HFFc6 (cell line): ENCODE results near the gene KRT35. TPM values are rescaled to one million over a fixed set of nuclear protein-coding genes. Genes with fewer than 3 reads are reported as not detected.

Experiments
- DNase-seq: peaks from one replicate; pipeline ENCODE4 v3.0.0-alpha.2; 2018
- H3K27ac Mint-ChIP-seq: 2 replicates; pipeline ENCODE4 v1.8.0; 2020; ENCODE audit warnings: mild to moderate bottlenecking, mixed read lengths
- H3K27me3 Mint-ChIP-seq: 2 replicates; pipeline ENCODE4 v1.8.0; 2021; ENCODE audit warnings: mild to moderate bottlenecking, moderate library complexity, mixed read lengths; ENCODE audit not compliant: insufficient read depth
- H3K36me3 Mint-ChIP-seq: 2 replicates; pipeline ENCODE4 v1.8.0; 2021; ENCODE audit warnings: low read depth, mixed read lengths
- H3K4me1 Mint-ChIP-seq: 2 replicates; pipeline ENCODE4 v1.8.0; 2020; ENCODE audit warnings: low read depth, mixed read lengths
- H3K4me3 Mint-ChIP-seq: 2 replicates; pipeline ENCODE4 v1.8.0; 2020; ENCODE audit warnings: mild to moderate bottlenecking, moderate library complexity, mixed read lengths
- H3K9me3 Mint-ChIP-seq: 2 replicates; pipeline ENCODE4 v1.8.0; 2020; ENCODE audit warnings: mild to moderate bottlenecking, mixed read lengths
- total RNA-seq, 6 experiments: library from RNA; stranded (reverse); fragmentation: NEBNext Ultra II Directional; extraction: Animal tissue kit (Norgen Biotek cat#: 25700); gene quantifications; 2 replicates in 1 of 6; 3 replicates in 5 of 6; pipeline ENCODE4 v1.2.3, GENCODE V29; 2021
- TF ChIP-seq, protein P1 (sequence below): fragments of 200-600 bp; sonication (generic); IDR thresholded peaks from 2 replicates; pipeline ENCODE4 v1.5.0; 2021; ENCODE audit warnings: antibody characterized with exemption, mild to moderate bottlenecking

Gene KRT35
- total RNA-seq, 6 experiments from 2014 or later, result not detected

DNA sequence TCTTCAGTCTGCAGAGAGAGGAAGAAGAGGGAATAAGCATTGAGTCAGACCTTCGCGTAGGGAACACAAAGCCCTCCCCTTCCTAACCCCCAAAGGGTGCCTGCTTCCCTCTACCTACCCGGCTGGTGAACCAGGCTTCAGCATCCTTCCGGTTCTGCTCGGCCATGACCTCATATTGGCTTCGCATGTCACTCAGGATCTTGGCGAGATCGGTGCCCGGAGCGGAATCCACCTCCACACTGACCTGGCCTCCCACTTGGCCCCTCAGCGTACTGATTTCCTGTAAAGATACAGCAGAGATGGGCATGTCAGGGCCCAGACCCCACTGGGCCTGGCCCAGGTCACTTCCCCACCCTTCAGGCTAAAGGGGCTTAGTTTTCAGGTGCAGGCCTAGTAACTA lies 43.3 kb upstream of the KRT35 start:
- peaks cover 2% of the 10 kb centered on the region; the same call in 1 of the 2 replicates for H3K27me3 Mint-ChIP-seq
- H3K4me1 Mint-ChIP-seq, result peaks cover 49% of the 10 kb centered on the region
- no peak overlapping the region for H3K27ac Mint-ChIP-seq
- TF ChIP-seq, protein P1, sequence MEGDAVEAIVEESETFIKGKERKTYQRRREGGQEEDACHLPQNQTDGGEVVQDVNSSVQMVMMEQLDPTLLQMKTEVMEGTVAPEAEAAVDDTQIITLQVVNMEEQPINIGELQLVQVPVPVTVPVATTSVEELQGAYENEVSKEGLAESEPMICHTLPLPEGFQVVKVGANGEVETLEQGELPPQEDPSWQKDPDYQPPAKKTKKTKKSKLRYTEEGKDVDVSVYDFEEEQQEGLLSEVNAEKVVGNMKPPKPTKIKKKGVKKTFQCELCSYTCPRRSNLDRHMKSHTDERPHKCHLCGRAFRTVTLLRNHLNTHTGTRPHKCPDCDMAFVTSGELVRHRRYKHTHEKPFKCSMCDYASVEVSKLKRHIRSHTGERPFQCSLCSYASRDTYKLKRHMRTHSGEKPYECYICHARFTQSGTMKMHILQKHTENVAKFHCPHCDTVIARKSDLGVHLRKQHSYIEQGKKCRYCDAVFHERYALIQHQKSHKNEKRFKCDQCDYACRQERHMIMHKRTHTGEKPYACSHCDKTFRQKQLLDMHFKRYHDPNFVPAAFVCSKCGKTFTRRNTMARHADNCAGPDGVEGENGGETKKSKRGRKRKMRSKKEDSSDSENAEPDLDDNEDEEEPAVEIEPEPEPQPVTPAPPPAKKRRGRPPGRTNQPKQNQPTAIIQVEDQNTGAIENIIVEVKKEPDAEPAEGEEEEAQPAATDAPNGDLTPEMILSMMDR, result no peak
- no peaks in the 10 kb centered on the region for H3K36me3 Mint-ChIP-seq
- DNase-seq, result no peak
- H3K4me3 Mint-ChIP-seq, result no peak overlapping the region
- no peaks in the 10 kb centered on the region for H3K9me3 Mint-ChIP-seq

DNA sequence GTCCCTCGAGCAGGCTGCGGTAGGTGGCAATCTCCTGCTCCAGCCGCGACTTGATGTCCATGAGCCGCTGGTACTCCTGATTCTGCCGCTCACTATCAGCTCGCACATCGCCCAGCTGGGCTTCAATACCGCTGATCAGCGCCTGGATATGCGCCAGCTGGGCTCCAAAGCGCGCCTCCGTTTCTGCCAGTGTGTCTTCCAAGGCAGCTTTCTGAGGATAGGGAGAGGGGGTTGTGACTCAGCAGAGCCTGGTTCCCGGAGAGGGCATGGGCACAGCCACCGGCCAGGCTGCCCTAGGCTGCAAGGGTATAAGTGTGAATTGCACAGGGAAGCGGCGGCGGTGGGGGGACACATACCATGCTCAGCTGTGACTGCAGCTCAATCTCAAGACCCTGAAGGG lies 42.8 kb upstream of the KRT35 start:
- H3K9me3 Mint-ChIP-seq, result no peaks in the 10 kb centered on the region
- peaks cover 49% of the 10 kb centered on the region for H3K4me1 Mint-ChIP-seq
- peak overlapping the region; percentile 14 for H3K27ac Mint-ChIP-seq

DNA sequence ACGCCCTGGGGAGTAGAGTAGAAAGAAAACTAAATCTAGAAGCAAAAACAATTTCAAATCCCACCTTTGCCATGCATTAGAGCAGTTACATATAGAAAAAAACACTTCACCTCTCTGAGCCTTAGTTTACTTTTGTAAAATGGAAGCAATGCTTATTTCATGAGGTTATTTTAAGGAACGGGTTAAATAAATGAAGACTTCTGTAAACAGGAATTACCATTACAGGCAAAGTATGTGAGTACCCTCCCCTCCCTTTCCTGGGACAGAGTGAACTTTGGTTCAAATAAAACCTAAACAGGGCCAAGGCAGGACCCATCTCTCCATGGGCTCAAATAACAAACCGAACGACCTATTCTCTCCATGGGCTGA lies 42.3 kb upstream of the KRT35 start:
- peak overlapping the region; percentile 14; the same call in 1 of the 2 replicates for H3K27ac Mint-ChIP-seq
- H3K27me3 Mint-ChIP-seq, result no peaks in the 10 kb centered on the region
- H3K4me1 Mint-ChIP-seq, result peaks cover 45% of the 10 kb centered on the region
- TF ChIP-seq, protein P1, result no peak
- H3K9me3 Mint-ChIP-seq, result no peaks in the 10 kb centered on the region
- DNase-seq, result no peak
- no peaks in the 10 kb centered on the region for H3K36me3 Mint-ChIP-seq
- H3K4me3 Mint-ChIP-seq, result no peak overlapping the region

More for the DNA sequence above, 42.8 kb upstream of the KRT35 start:
- TF ChIP-seq, protein P1, result no peak
- Mint-ChIP-seq H3K27me3 (peaks cover 2% of the 10 kb centered on the region; the same call in 1 of the 2 replicates), H3K4me3 (no peak overlapping the region), H3K36me3 (no peaks in the 10 kb centered on the region)
- no peak for DNase-seq

DNA sequence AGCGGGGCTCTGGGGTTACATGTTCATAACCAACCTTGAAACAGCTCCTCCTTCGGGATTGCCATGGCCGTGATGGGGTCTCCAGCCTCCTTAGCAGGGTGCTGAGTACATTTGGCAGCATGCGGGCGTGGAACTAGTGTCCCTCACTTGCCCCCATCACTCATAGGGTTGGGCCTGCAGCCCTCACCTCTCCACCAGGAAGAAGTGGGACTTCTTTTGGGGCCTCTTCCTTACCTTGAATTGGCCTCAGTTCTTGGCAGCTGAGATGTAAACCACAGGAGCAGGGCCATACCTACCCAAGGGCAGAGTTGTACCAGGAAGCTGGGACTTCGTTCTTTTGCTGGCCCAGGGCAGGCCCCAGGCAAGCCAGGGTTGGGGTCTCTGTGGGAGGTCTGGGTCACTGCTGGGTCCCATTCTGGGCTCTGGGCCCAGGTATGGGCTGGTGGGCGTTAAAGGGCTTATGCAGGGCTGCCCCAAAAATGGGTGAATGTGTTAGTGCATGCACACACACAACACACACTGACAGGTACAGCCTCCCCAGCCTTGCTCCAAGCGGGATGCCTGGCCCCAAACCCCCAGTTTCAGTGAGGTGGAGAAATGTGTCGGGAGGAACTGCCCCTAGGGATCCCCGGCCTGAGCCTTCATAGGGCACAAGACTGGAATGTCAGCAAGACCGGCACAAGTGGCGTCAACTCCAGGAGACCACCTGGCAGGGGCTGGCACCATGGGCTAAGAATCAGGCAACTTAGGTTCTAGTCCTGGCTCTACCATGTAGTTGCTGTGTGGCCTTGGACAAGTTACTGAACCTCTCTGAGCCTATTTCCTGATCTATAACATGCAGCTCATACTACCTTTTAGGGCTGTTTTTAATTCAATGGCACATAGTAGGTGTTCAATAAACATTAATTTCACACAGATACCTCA lies 41.6 kb upstream of the KRT35 start:
- H3K4me3 Mint-ChIP-seq, result no peak overlapping the region
- peaks cover 44% of the 10 kb centered on the region for H3K4me1 Mint-ChIP-seq
- no peaks in the 10 kb centered on the region; the same call in 1 of the 2 replicates for H3K27me3 Mint-ChIP-seq
- no peaks in the 10 kb centered on the region for H3K9me3 Mint-ChIP-seq
- TF ChIP-seq, protein P1, result no peak
- H3K27ac Mint-ChIP-seq, result peak overlapping the region; percentile 92
- no peaks in the 10 kb centered on the region for H3K36me3 Mint-ChIP-seq
- no peak for DNase-seq

DNA sequence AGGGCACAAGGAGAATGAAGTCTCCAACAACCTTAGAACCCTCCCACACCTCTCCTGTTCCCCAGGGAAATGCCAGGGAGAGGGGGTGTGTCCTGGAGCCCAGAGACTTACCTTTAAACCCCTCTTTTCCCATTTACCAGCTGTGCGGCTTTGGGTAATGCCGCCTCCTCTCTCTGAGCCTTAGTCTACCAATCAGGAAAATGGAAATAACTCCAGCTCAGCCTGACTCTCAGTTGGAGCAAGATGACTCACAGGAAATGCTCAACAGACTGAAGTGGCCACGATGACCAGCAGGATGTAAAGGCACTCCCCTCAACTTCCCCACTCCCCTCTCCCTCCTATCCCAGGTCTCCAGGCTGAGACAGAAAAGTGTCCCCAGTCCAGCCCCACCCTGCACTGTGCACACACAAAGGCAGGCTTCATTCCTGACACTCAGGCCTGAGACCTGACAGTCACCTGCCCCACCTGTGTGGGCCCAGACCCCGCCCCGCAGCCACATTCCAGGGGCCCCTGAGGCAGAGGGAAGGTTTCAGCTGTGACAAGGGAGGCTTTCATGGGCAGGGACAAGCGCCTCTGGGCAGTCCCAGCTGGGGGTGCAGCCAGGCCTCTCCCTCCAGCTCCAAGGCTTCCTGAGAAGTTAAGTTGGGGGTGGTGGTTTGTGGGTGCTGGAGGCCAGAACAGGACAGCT lies 40.8 kb upstream of the KRT35 start:
- peak overlapping the region; percentile 53 for H3K4me3 Mint-ChIP-seq
- H3K27ac Mint-ChIP-seq, result peak overlapping the region; percentile 92
- peak; percentile 87 for DNase-seq
- no peaks in the 10 kb centered on the region for H3K9me3 Mint-ChIP-seq
- H3K4me1 Mint-ChIP-seq, result peaks cover 44% of the 10 kb centered on the region
- peaks cover 1% of the 10 kb centered on the region for H3K27me3 Mint-ChIP-seq
- TF ChIP-seq, protein P1, result peak; percentile 40
- no peaks in the 10 kb centered on the region for H3K36me3 Mint-ChIP-seq
